ENCODE measurements around the gene RHCG. TPM values are rescaled to one million over a fixed set of nuclear protein-coding genes. Genes with fewer than 3 reads are reported as not detected.

The RHCG gene
- total RNA-seq, 4 donors from 2014 or later: 4.8 TPM; not detected in 3

DNA sequence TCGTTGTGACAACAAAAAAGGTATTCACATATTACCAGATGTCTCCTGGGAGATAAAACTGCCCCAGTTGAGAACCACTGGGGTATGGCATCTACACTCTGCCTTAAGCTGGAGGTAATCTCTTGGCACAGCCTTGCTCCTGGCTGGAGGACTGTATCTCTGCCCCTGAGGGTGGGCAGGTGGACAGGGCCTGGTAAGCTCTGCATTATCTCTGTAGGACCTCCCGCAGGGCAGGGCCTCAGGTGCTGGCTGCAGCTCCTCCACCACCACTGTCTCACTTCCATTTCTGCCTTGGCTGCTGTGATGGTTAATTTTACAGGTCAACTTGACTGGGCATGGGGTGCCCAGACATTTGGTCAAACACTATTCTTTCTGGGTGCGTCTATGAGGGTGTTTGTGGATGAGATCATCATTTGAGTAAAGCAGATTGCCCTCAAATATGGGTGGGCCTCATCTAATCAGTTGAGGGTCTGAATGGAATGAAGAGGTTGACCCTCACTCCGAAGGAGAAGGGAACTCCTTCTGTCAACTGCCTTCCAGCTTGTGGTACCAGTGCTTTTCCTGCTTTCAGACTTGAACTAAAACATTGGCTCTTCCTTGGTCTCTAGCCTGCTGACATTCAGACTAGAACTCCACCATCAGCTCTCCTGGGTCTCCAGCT is 9.8 kb upstream of the RHCG start:
- peaks cover 0 to 7% of the 10 kb centered on the region in 2 donors for H3K27me3 ChIP-seq
- H3K9me3 ChIP-seq: peaks cover 0 to 6% (median 0%) of the 10 kb centered on the region in 4 donors
- H3K36me3 ChIP-seq: no peaks in the 10 kb centered on the region
- H3K4me3 ChIP-seq: no peak overlapping the region
- TF ChIP-seq, protein P1, sequence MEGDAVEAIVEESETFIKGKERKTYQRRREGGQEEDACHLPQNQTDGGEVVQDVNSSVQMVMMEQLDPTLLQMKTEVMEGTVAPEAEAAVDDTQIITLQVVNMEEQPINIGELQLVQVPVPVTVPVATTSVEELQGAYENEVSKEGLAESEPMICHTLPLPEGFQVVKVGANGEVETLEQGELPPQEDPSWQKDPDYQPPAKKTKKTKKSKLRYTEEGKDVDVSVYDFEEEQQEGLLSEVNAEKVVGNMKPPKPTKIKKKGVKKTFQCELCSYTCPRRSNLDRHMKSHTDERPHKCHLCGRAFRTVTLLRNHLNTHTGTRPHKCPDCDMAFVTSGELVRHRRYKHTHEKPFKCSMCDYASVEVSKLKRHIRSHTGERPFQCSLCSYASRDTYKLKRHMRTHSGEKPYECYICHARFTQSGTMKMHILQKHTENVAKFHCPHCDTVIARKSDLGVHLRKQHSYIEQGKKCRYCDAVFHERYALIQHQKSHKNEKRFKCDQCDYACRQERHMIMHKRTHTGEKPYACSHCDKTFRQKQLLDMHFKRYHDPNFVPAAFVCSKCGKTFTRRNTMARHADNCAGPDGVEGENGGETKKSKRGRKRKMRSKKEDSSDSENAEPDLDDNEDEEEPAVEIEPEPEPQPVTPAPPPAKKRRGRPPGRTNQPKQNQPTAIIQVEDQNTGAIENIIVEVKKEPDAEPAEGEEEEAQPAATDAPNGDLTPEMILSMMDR (IDR thresholded peaks at IDR 0.05): no peak
- TF ChIP-seq POLR2A (IDR thresholded peaks at IDR 0.05) (no peak), EP300 (IDR thresholded peaks at IDR 0.05) (no peak)
- H3K27ac ChIP-seq: no peak overlapping the region
- no peak for DNase-seq (ENCODE audit: low spot score in 2 of 2)
- H3K4me1 ChIP-seq: no peaks in the 10 kb centered on the region
- WGBS, 2 donors: 75 to 81% methylated on average over 4 of the region's 4 CpGs

DNA sequence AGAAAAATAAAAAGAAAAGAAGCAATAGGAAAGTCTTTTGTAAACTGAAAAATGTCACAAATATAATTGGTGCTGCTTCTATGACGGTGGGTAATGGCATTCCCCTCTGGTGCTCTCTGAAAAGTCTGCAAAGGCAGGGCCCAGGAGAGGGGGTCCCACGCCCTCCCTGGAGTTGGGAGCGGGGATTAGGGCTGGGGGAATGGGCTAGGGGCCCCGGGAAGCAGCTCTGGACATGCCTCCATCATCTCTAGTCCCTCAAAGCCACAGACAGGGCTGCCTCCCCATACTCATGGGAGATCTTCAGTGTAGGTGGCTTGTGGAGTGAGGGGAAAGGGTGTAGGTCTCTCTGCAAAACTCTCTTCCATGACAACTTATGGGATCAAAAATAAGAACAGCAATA is 7.8 kb upstream of the RHCG start:
- TF ChIP-seq, protein P1 (IDR thresholded peaks at IDR 0.05): no peak
- no peak for TF ChIP-seq POLR2A (IDR thresholded peaks at IDR 0.05)
- TF ChIP-seq EP300 (IDR thresholded peaks at IDR 0.05): no peak
- WGBS, 2 donors: 56 to 62% methylated on average over 4 of the region's 4 CpGs
- no peak overlapping the region for H3K4me3 ChIP-seq
- no peak for DNase-seq (ENCODE audit: low spot score in 2 of 2)
- no peaks in the 10 kb centered on the region for H3K4me1 ChIP-seq
- no peaks in the 10 kb centered on the region for H3K36me3 ChIP-seq
- H3K9me3 ChIP-seq: peaks cover 0 to 6% (median 0%) of the 10 kb centered on the region in 4 donors
- peaks cover 0 to 21% of the 10 kb centered on the region in 2 donors for H3K27me3 ChIP-seq
- no peak overlapping the region for H3K27ac ChIP-seq

DNA sequence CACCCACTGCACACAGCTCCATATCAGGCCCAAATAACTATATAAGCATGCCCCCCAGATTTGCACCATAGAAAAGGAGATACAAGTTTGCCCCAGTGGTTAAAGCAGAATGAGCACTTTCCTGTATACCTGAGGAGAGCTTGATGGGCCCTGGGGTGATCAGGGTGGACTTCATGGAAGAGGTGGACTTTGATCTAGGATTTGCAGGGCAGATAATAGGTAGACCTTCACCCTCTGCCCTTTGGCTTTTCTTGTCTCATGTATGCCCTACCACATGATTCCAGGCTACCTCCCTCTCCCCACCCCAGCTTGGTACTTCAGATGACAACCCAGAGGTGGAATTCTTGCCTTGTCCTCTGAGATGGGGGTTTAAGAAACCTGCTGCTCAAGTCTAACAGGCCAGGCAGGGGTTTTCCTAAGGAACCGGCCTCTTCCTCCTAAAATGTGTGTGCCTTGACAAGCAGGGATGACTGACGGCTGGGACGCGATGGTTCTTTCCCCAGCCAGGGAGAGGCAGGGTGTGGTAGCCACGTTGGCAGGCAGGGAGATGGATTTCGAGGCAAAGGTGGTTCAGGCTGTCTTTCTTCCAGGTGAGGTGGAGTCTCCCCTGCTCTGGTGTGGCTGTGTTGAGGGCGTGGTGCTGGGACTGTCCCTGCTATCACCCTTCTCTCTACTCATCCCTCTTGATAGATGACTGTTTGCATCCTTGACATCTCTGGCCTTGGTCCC is 6.6 kb upstream of the RHCG start:
- H3K4me1 ChIP-seq: no peaks in the 10 kb centered on the region
- DNase-seq (ENCODE audit: low spot score in 2 of 2): no peak

DNA sequence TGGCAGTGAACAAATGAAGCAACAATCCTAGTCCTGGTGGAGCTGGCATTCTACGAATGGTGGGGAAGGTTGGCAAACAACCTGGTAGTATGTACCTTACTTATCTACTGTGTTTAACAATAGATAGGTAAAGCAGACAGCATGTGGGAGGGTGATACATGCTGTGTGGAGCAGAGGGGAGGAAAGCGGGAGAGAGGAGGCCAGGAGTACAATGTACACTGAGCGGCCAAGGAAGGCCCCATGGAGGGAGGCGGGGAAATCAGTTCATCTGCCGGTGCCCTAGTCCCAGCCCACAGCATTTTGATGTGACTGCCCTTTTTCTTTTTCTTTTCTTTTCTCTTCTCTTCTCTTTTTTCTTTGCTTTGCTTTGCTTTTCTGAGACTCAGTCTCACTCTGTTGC is 5.3 kb upstream of the RHCG start:
- no peak for DNase-seq (ENCODE audit: low spot score in 2 of 2)
- 90% methylated on average over 5 of the region's 5 CpGs for WGBS, 2 donors
- Histone ChIP-seq H3K27me3 (peaks cover 0 to 47% of the 10 kb centered on the region in 2 donors), H3K4me3 (no peak overlapping the region), H3K9me3 (peaks cover 0 to 6% (median 0%) of the 10 kb centered on the region in 4 donors), H3K27ac (no peak overlapping the region), H3K36me3 (no peaks in the 10 kb centered on the region), H3K4me1 (no peaks in the 10 kb centered on the region)
- TF ChIP-seq EP300 (IDR thresholded peaks at IDR 0.05) (no peak), POLR2A (IDR thresholded peaks at IDR 0.05) (no peak)
- TF ChIP-seq, protein P1 (IDR thresholded peaks at IDR 0.05): no peak

More for the DNA sequence above, 6.6 kb upstream of the RHCG start:
- no peaks in the 10 kb centered on the region for H3K36me3 ChIP-seq
- H3K4me3 ChIP-seq: no peak overlapping the region
- no peak overlapping the region for H3K27ac ChIP-seq
- WGBS, 2 donors: 71 to 81% methylated on average over 7 of the region's 7 CpGs
- peaks cover 0 to 33% of the 10 kb centered on the region in 2 donors for H3K27me3 ChIP-seq
- H3K9me3 ChIP-seq: peaks cover 0 to 6% (median 0%) of the 10 kb centered on the region in 4 donors
- TF ChIP-seq, protein P1 (IDR thresholded peaks at IDR 0.05): no peak
- TF ChIP-seq EP300 (IDR thresholded peaks at IDR 0.05): no peak
- TF ChIP-seq POLR2A (IDR thresholded peaks at IDR 0.05): no peak

Measured in tibial nerve (tissue), 4 donors.